ENCODE results near the gene PCDHGA10.
"Not testable (repeated sequence)": the region's sequence is repeated elsewhere in the genome, so short reads cannot be mapped to it uniquely, and the experiment has no call there.

PCDHGA10 gene

DNA sequence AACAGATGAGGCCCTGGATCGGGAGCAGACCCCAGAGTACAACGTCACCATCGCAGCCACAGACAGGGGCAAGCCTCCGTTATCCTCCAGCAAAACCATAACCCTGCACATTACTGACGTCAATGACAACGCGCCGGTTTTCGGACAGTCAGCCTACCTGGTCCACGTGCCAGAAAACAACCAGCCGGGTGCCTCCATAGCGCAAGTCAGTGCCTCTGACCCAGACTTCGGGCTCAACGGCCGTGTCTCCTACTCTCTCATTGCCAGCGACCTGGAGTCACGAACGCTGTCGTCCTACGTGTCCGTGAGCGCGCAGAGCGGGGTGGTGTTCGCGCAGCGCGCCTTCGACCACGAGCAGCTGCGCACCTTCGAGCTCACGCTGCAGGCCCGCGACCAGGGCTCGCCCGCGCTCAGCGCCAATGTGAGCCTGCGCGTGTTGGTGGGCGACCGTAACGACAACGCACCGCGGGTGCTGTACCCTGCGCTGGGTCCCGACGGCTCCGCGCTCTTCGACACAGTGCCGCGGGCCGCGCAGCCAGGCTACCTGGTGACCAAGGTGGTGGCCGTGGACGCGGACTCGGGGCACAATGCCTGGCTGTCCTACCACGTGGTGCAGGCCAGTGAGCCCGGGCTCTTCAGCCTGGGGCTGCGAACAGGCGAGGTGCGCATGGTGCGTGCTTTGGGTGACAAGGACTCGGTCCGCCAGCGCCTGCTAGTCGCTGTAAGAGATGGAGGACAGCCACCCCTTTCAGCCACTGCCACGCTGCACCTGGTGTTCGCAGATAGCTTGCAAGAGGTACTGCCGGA is 6.5 kb downstream of the PCDHGA10 start:
- FAIRE-seq (no peak), DNase-seq (ENCODE audit: insufficient read length, low spot score) (no peak)
- TF ChIP-seq TAF1 (IDR thresholded peaks at IDR 0.05; ENCODE audit: low read depth, low read length) (no peak), POLR2AphosphoS5 (IDR thresholded peaks at IDR 0.05; ENCODE audit: low read depth, low read length) (no peak), POLR2A (IDR thresholded peaks at IDR 0.05; ENCODE audit: low read depth, low read length) (no peak), PAX5 (IDR thresholded peaks at IDR 0.05; ENCODE audit: insufficient read depth, low read length, severe bottlenecking) (no peak), SPI1 (IDR thresholded peaks at IDR 0.05; ENCODE audit: low read depth, low read length) (no peak), POU2F2 (IDR thresholded peaks at IDR 0.05; ENCODE audit: low read depth, low read length) (no peak)

- no peak for DNase-seq (ENCODE audit: insufficient read length, low spot score)
- FAIRE-seq = peak; percentile 59
- TF ChIP-seq SPI1 (IDR thresholded peaks at IDR 0.05; ENCODE audit: low read depth, low read length) (no peak), TAF1 (IDR thresholded peaks at IDR 0.05; ENCODE audit: low read depth, low read length) (no peak), POU2F2 (IDR thresholded peaks at IDR 0.05; ENCODE audit: low read depth, low read length) (no peak), POLR2AphosphoS5 (IDR thresholded peaks at IDR 0.05; ENCODE audit: low read depth, low read length) (no peak), PAX5 (IDR thresholded peaks at IDR 0.05; ENCODE audit: insufficient read depth, low read length, severe bottlenecking) (no peak), POLR2A (IDR thresholded peaks at IDR 0.05; ENCODE audit: low read depth, low read length) (no peak)
These were observed 8.2 kb downstream of the PCDHGA10 start, which contains the start of gene PCDHGA11 for GRCh38 chr5:141420855-141421488. Gene PCDHGA11, plus strand, starts transcription at chr5:141421051. Its CDS starts 177 bp downstream, at chr5:141421228.

GRCh38 chr5:141421489-141421855 is 8.7 kb downstream of the PCDHGA10 start:
- DNase-seq (ENCODE audit: insufficient read length, low spot score) (no peak), FAIRE-seq (peak; percentile 9)
- TF ChIP-seq POLR2AphosphoS5 (IDR thresholded peaks at IDR 0.05; ENCODE audit: low read depth, low read length) (no peak), PAX5 (IDR thresholded peaks at IDR 0.05; ENCODE audit: insufficient read depth, low read length, severe bottlenecking) (no peak), POU2F2 (IDR thresholded peaks at IDR 0.05; ENCODE audit: low read depth, low read length) (no peak), SPI1 (IDR thresholded peaks at IDR 0.05; ENCODE audit: low read depth, low read length) (no peak), TAF1 (IDR thresholded peaks at IDR 0.05; ENCODE audit: low read depth, low read length) (no peak)

DNA sequence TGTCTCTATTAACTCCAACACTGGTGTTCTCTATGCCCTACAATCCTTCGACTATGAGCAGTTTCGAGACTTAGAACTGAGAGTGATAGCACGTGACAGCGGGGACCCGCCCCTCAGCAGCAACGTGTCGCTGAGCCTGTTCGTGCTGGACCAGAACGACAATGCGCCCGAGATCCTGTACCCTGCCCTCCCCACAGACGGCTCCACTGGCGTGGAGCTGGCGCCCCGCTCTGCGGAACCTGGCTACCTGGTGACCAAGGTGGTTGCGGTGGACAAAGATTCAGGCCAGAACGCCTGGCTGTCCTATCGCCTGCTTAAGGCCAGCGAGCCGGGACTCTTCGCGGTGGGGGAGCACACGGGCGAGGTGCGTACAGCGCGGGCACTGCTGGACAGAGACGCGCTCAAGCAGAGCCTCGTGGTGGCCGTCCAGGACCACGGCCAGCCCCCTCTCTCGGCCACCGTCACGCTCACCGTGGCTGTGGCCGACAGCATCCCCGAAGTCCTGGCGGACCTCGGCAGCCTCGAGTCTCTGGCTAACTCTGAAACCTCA is 10.0 kb downstream of the PCDHGA10 start:
- TF ChIP-seq SPI1 (IDR thresholded peaks at IDR 0.05; ENCODE audit: low read depth, low read length) (no peak), PAX5 (IDR thresholded peaks at IDR 0.05; ENCODE audit: insufficient read depth, low read length, severe bottlenecking) (no peak), POU2F2 (IDR thresholded peaks at IDR 0.05; ENCODE audit: low read depth, low read length) (no peak)
- FAIRE-seq (no peak), DNase-seq (ENCODE audit: insufficient read length, low spot score) (no peak)

DNA sequence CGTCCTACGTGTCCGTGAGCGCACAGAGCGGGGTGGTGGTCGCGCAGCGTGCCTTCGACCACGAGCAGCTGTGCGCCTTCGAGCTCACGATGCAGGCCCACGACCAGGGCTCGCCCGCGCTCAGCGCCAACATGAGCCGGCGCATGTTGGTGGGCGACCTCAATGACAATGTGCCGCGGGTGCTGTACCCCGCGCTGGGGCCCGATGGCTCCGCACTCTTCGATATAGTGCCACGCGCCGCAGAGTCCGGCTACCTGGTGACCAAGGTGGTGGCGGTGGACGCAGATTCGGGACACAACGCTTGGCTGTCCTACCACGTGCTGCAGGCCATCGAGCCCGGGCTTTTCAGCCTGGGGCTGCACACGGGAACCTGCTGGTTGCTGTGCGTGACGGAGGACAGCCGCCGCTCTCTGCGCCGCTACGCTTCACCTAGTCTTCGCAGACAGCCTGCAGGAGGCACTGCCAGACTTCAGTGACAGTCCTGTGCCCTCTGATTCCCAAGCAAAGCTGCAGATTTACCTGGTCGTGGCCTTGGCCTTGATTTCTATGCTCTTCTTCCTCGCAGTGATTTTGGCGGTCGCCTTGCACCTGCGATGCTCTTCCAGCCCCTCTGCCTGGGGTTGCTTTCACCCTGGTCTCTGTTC is 15.1 kb downstream of the PCDHGA10 start:
- TF ChIP-seq TAF1 (IDR thresholded peaks at IDR 0.05; ENCODE audit: low read depth, low read length) (no peak), POLR2A (IDR thresholded peaks at IDR 0.05; ENCODE audit: low read depth, low read length) (no peak), POLR2AphosphoS5 (IDR thresholded peaks at IDR 0.05; ENCODE audit: low read depth, low read length) (no peak), PAX5 (IDR thresholded peaks at IDR 0.05; ENCODE audit: insufficient read depth, low read length, severe bottlenecking) (no peak), POU2F2 (IDR thresholded peaks at IDR 0.05; ENCODE audit: low read depth, low read length) (no peak), SPI1 (IDR thresholded peaks at IDR 0.05; ENCODE audit: low read depth, low read length) (no peak)
- no peak for DNase-seq (ENCODE audit: insufficient read length, low spot score)
- no peak for FAIRE-seq

DNA sequence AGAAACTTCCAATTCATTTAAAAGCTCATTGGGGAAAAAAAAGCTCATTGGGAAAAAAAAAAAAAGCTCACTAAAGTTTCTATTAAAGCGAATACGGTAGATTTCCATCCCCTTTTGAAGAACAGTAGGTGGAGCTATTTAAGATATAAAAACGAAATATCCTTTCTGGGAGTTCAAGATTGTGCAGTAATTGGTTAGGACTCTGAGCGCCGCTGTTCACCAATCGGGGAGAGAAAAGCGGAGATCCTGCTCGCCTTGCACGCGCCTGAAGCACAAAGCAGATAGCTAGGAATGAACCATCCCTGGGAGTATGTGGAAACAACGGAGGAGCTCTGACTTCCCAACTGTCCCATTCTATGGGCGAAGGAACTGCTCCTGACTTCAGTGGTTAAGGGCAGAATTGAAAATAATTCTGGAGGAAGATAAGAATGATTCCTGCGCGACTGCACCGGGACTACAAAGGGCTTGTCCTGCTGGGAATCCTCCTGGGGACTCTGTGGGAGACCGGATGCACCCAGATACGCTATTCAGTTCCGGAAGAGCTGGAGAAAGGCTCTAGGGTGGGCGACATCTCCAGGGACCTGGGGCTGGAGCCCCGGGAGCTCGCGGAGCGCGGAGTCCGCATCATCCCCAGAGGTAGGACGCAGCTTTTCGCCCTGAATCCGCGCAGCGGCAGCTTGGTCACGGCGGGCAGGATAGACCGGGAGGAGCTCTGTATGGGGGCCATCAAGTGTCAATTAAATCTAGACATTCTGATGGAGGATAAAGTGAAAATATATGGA is 17.7 kb downstream of the PCDHGA10 start, which contains the start of gene PCDHGA12:
TSS of gene PCDHGA12 (plus strand) at position 176 of the 782 bp plus-strand sequence. CDS start at position 429, 253 bp downstream.
- no peak for TF ChIP-seq TAF1 (IDR thresholded peaks at IDR 0.05; ENCODE audit: low read depth, low read length)
- TF ChIP-seq POU2F2 (IDR thresholded peaks at IDR 0.05; ENCODE audit: low read depth, low read length) = no peak
- no peak for TF ChIP-seq PAX5 (IDR thresholded peaks at IDR 0.05; ENCODE audit: insufficient read depth, low read length, severe bottlenecking)
- TF ChIP-seq POLR2A (IDR thresholded peaks at IDR 0.05; ENCODE audit: low read depth, low read length) = no peak
- no peak for TF ChIP-seq POLR2AphosphoS5 (IDR thresholded peaks at IDR 0.05; ENCODE audit: low read depth, low read length)
- TF ChIP-seq SPI1 (IDR thresholded peaks at IDR 0.05; ENCODE audit: low read depth, low read length) = no peak
- no peak for FAIRE-seq
- DNase-seq (ENCODE audit: insufficient read length, low spot score) = no peak

- DNase-seq (ENCODE audit: insufficient read length, low spot score) (no peak), FAIRE-seq (no peak)
- TF ChIP-seq POU2F2 (IDR thresholded peaks at IDR 0.05; ENCODE audit: low read depth, low read length) (no peak), POLR2A (IDR thresholded peaks at IDR 0.05; ENCODE audit: low read depth, low read length) (no peak), TAF1 (IDR thresholded peaks at IDR 0.05; ENCODE audit: low read depth, low read length) (no peak), PAX5 (IDR thresholded peaks at IDR 0.05; ENCODE audit: insufficient read depth, low read length, severe bottlenecking) (no peak), SPI1 (IDR thresholded peaks at IDR 0.05; ENCODE audit: low read depth, low read length) (no peak), POLR2AphosphoS5 (IDR thresholded peaks at IDR 0.05; ENCODE audit: low read depth, low read length) (no peak)
These were observed 18.5 kb downstream of the PCDHGA10 start for GRCh38 chr5:141431286-141431685.

GRCh38 chr5:141432308-141432707 is 19.5 kb downstream of the PCDHGA10 start:
- not testable (repeated sequence) for FAIRE-seq; DNase-seq (ENCODE audit: insufficient read length, low spot score)

- not testable (repeated sequence) for DNase-seq (ENCODE audit: insufficient read length, low spot score); FAIRE-seq
These were observed 19.9 kb downstream of the PCDHGA10 start for GRCh38 chr5:141432726-141433125.
